Transverse colon (tissue), 4 donors: ENCODE results near the gene ARMH2. TPM values are rescaled to one million over a fixed set of nuclear protein-coding genes. Genes with fewer than 3 reads are reported as not detected.

Source experiments
- DNase-seq: peaks from one replicate; pipeline ENCODE4 v3.0.0-alpha.2; 2019
- H3K27ac ChIP-seq, 4 donors: fragments of 200-600 bp; sonication (generic); 2 replicates each; pipeline ENCODE4 v1.5.1; 2016 to 2018; ENCODE audit warnings: inconsistent platforms in 4 of 4
- H3K27me3 ChIP-seq: fragments of 200-600 bp; sonication (generic); 2 replicates; pipeline ENCODE4 v1.5.1; 2017; ENCODE audit warnings: inconsistent platforms
- H3K36me3 ChIP-seq, 4 donors: fragments of 200-600 bp; sonication (generic); 2 replicates each; pipeline ENCODE4 v1.5.1; 2017 to 2019; ENCODE audit warnings: inconsistent platforms in 4 of 4
- H3K4me1 ChIP-seq, 4 donors: fragments of 200-600 bp; sonication (generic); 2 replicates each; pipeline ENCODE4 v1.5.1; 2017 to 2020; ENCODE audit warnings: inconsistent platforms in 4 of 4
- H3K4me3 ChIP-seq, 4 donors: fragments of 200-600 bp; sonication (generic); 1 replicate in 1 of 4; 2 replicates in 3 of 4; pipeline versions ENCODE4 v1.5.1 to v1.6.1; 2017 to 2019; ENCODE audit warnings: inconsistent platforms in 4 of 4
- H3K9me3 ChIP-seq, 2 donors: fragments of 200-600 bp; sonication (generic); 2 replicates each; pipeline ENCODE4 v1.5.1; 2017 to 2019; ENCODE audit warnings: inconsistent platforms in 2 of 2
- CTCF ChIP-seq, 5 experiments: fragments of 200-600 bp in 3 of 5; fragments of 450-650 bp in 2 of 5; sonication (generic) in 3 of 5; IDR thresholded peaks; 1 replicate in 2 of 5; 2 replicates in 3 of 5; pipeline ENCODE4 v1.5.1; 2016 to 2017; ENCODE audit warnings: antibody characterized with exemption in 5 of 5, inconsistent platforms in 3 of 5, mild to moderate bottlenecking in 2 of 5, moderate library complexity in 1 of 5
- EP300 ChIP-seq: sonication (generic); formaldehyde crosslinking; IDR thresholded peaks from one replicate; pipeline ENCODE4 v1.6.1; 2017; ENCODE audit warnings: antibody characterized with exemption, low read depth
- POLR2A ChIP-seq: fragments of 450-650 bp; IDR thresholded peaks from one replicate; pipeline ENCODE4 v1.6.1; 2016; ENCODE audit warnings: antibody characterized with exemption, mild to moderate bottlenecking, moderate library complexity
- POLR2AphosphoS5 ChIP-seq, 3 donors: sonication (generic); formaldehyde crosslinking; IDR thresholded peaks; one replicate each; pipeline ENCODE4 v1.6.1; 2016; ENCODE audit warnings: antibody characterized with exemption in 3 of 3
- WGBS, 2 donors: methylation state at CpG; one replicate each; pipeline ENCODE4 v1.1.5; 2018; ENCODE audit warnings: low coverage in 1 of 2; 5-methylcytosine and 5-hydroxymethylcytosine counted together
- in situ Hi-C, 4 donors: fragments of 200-750 bp; cut with MboI; loops; one replicate each; pipeline versions ENCODE4 v1.15.0 to v1.15.1; 2017; ENCODE audit warnings: low sequenced_read_pairs in 3 of 4, low pct_ligation_motif_present in 1 of 4, low pct_unique_long_range_greater_than_20kb in 1 of 4
- intact Hi-C: fragments of 100-400 bp; cut with DNase I; formaldehyde crosslinking; loops from one replicate; pipeline ENCODE4 v1.15.1; 2023; ENCODE audit warnings: low total_unique reads
- total RNA-seq, 4 donors: library from RNA; depleted of rRNA; stranded (reverse); fragments of >200 nt; gene quantifications; one replicate each; pipeline ENCODE4 v1.1.0, GENCODE V29; 2016

Gene ARMH2
- total RNA-seq, 4 donors from 2014 or later = not detected

GRCh38 chr6:24825130-24825630, 26.5 kb upstream of the ARMH2 start:
- no peaks in the 10 kb centered on the region for H3K27me3 ChIP-seq
- no peaks in the 10 kb centered on the region for H3K9me3 ChIP-seq
- in situ Hi-C loops (no loop called here), intact Hi-C loops (no loop called here)
- no peak overlapping the region for H3K27ac ChIP-seq
- H3K4me1 ChIP-seq = no peaks in the 10 kb centered on the region
- no peaks in the 10 kb centered on the region for H3K36me3 ChIP-seq
- no peak overlapping the region for H3K4me3 ChIP-seq
- no peak for DNase-seq
- TF ChIP-seq EP300 (no peak), POLR2AphosphoS5 (IDR thresholded peaks at IDR 0.05) (no peak), CTCF (IDR thresholded peaks at IDR 0.05) (no peak), POLR2A (no peak)
- 75% methylated on average over 2 of the region's 2 CpGs; no CpG with 5 or more reads in 1 of the 2 donors for WGBS, 2 donors

GRCh38 chr6:24824142-24824938, 25.6 kb upstream of the ARMH2 start:
- H3K27ac ChIP-seq = no peak overlapping the region
- no peaks in the 10 kb centered on the region for H3K9me3 ChIP-seq

GRCh38 chr6:24823185-24823584, 24.5 kb upstream of the ARMH2 start:
- Histone ChIP-seq H3K4me3 (no peak overlapping the region), H3K4me1 (no peaks in the 10 kb centered on the region), H3K36me3 (no peaks in the 10 kb centered on the region), H3K9me3 (no peaks in the 10 kb centered on the region), H3K27me3 (no peaks in the 10 kb centered on the region), H3K27ac (no peak overlapping the region)
- intact Hi-C loops = no loop called here
- WGBS, 2 donors = 89 to 93% methylated on average over 2 of the region's 2 CpGs
- no peak for DNase-seq
- in situ Hi-C loops = no loop called here
- no peak for TF ChIP-seq CTCF (IDR thresholded peaks at IDR 0.05)

More at GRCh38 chr6:24824142-24824938, 25.6 kb upstream of the ARMH2 start:
- in situ Hi-C loops (no loop called here), intact Hi-C loops (no loop called here)
- Histone ChIP-seq H3K4me3 (no peak overlapping the region), H3K4me1 (no peaks in the 10 kb centered on the region), H3K27me3 (no peaks in the 10 kb centered on the region), H3K36me3 (no peaks in the 10 kb centered on the region)
- no peak for DNase-seq
- TF ChIP-seq POLR2AphosphoS5 (IDR thresholded peaks at IDR 0.05) (no peak), POLR2A (no peak), EP300 (no peak), CTCF (IDR thresholded peaks at IDR 0.05) (no peak)
- WGBS, 2 donors = 82 to 85% methylated on average over 6 of the region's 6 CpGs

- Histone ChIP-seq H3K4me1 (no peaks in the 10 kb centered on the region), H3K9me3 (no peaks in the 10 kb centered on the region), H3K36me3 (no peaks in the 10 kb centered on the region), H3K4me3 (no peak overlapping the region), H3K27me3 (no peaks in the 10 kb centered on the region), H3K27ac (no peak overlapping the region)
- TF ChIP-seq CTCF (IDR thresholded peaks at IDR 0.05) = no peak
- TF ChIP-seq POLR2AphosphoS5 (IDR thresholded peaks at IDR 0.05) = no peak
- TF ChIP-seq POLR2A = no peak
- no peak for TF ChIP-seq EP300
- DNase-seq = no peak
- 96% methylated on average over 6 of the region's 6 CpGs for WGBS, 2 donors
- in situ Hi-C loops (no loop called here), intact Hi-C loops (no loop called here)
These were observed 24.0 kb upstream of the ARMH2 start for GRCh38 chr6:24822696-24823095.
